ENCODE data around the gene SGPL1.

SGPL1 gene

DNA sequence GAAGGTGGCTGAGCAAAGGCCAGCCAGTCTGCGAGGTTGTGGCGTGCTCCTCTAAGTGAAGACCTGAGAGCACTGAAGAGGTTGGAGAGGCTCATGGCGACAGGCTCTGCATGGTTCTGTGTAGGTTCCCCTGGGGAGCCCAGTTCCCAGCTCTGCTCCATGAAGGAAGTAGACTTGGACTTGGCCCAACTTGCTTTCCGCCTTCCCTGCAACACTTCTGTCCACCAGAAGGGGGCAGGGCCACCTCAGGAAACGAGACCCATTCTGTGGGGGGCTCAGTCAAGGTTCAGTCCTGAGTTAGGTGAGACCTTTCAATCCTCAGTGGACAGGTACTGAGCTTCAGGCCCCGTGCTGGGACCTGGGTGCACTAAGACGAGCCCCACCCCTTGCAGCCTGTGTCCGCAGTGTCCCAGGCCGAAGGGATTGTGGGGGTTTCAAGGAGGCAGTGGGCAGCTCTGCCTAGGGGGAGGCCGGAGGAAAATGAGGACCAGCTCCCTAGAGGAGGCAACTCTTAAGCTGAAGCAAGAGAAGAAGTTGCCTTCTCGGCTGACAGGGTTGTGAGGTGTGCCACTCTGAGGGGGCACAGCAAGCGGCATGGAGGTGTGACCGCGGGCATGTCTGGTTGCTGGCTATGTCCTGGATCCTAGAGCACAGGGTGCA lies 87.6 kb downstream of the SGPL1 start:
- TF ChIP-seq TAF1 (IDR thresholded peaks at IDR 0.05; ENCODE audit: low read depth) (no peak), ZBTB7A (IDR thresholded peaks at IDR 0.05; ENCODE audit: low read depth) (0 out of 2 replicates have a peak, but pooled peaks have one; percentile 32), RAD21 (IDR thresholded peaks at IDR 0.05; ENCODE audit: low read depth) (peak; percentile 98), NFIC (IDR thresholded peaks at IDR 0.05) (peak; percentile 82), EGR1 (IDR thresholded peaks at IDR 0.05) (no peak), TEAD4 (IDR thresholded peaks at IDR 0.05) (no peak)

DNA sequence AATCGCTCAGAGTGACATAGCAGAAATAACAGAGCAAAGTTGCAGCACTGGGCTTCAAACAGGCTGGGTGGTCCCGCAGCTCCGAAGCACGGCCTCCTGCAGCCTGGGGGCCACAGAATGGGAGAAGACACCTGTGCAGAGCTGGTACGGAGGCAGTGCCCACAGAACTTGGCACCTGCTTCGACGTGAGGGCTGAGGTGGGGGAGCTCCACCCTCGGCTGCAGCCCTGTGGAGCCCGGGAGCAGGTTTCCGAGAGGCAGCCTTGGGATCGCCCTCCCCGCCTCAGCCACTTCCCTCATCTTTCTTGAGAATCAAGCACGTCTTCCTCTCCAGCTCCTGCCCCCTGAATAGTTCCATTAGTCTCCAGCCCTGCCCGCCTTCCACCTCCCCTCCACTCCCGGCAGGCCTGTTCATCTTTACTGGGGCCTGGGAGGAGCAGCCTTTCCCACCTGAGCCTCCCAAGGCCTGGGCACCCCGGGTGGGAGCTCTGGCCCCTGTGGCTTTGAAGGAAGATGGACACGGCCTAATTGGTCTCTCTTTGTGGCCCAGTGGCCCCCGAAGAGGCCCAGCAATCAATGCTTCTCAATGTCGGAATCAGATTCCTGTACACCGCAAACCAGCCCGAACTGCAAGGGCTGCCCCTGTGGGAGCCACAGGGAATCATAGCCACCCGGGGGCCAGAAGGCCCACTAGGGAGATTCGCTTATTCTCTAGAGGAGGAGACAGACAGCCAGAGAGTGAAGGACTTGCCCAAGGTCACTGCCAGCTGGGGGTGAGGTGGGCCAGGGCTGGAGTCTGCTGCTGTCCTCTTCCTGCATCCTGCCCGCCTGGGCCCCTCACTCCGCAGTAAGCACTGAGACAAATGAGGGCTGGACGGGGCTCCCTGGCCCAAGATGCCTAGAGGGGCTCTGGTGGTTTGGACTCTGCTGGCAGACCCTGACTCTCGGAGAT lies 89.6 kb downstream of the SGPL1 start:
- TF ChIP-seq, protein P1, sequence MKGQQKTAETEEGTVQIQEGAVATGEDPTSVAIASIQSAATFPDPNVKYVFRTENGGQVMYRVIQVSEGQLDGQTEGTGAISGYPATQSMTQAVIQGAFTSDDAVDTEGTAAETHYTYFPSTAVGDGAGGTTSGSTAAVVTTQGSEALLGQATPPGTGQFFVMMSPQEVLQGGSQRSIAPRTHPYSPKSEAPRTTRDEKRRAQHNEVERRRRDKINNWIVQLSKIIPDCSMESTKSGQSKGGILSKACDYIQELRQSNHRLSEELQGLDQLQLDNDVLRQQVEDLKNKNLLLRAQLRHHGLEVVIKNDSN (IDR thresholded peaks at IDR 0.05) = no peak
- TF ChIP-seq CREB1 (IDR thresholded peaks at IDR 0.05; ENCODE audit: low read depth) (no peak), RAD21 (IDR thresholded peaks at IDR 0.05; ENCODE audit: low read depth) (no peak), TEAD4 (IDR thresholded peaks at IDR 0.05) (no peak), TAF1 (IDR thresholded peaks at IDR 0.05; ENCODE audit: low read depth) (no peak), CEBPB (IDR thresholded peaks at IDR 0.05) (no peak), FOXM1 (IDR thresholded peaks at IDR 0.05; ENCODE audit: borderline replicate concordance, low read depth) (no peak), TCF12 (IDR thresholded peaks at IDR 0.05; ENCODE audit: low read depth) (no peak), EGR1 (IDR thresholded peaks at IDR 0.05) (no peak), EP300 (IDR thresholded peaks at IDR 0.05; ENCODE audit: borderline replicate concordance) (no peak), NFIC (IDR thresholded peaks at IDR 0.05) (no peak), YY1 (IDR thresholded peaks at IDR 0.05; ENCODE audit: low read depth) (no peak), ZBTB7A (IDR thresholded peaks at IDR 0.05; ENCODE audit: low read depth) (no peak)
- TF ChIP-seq, protein P2, sequence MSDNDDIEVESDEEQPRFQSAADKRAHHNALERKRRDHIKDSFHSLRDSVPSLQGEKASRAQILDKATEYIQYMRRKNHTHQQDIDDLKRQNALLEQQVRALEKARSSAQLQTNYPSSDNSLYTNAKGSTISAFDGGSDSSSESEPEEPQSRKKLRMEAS (IDR thresholded peaks at IDR 0.05) = no peak
- TF ChIP-seq, protein P3, sequence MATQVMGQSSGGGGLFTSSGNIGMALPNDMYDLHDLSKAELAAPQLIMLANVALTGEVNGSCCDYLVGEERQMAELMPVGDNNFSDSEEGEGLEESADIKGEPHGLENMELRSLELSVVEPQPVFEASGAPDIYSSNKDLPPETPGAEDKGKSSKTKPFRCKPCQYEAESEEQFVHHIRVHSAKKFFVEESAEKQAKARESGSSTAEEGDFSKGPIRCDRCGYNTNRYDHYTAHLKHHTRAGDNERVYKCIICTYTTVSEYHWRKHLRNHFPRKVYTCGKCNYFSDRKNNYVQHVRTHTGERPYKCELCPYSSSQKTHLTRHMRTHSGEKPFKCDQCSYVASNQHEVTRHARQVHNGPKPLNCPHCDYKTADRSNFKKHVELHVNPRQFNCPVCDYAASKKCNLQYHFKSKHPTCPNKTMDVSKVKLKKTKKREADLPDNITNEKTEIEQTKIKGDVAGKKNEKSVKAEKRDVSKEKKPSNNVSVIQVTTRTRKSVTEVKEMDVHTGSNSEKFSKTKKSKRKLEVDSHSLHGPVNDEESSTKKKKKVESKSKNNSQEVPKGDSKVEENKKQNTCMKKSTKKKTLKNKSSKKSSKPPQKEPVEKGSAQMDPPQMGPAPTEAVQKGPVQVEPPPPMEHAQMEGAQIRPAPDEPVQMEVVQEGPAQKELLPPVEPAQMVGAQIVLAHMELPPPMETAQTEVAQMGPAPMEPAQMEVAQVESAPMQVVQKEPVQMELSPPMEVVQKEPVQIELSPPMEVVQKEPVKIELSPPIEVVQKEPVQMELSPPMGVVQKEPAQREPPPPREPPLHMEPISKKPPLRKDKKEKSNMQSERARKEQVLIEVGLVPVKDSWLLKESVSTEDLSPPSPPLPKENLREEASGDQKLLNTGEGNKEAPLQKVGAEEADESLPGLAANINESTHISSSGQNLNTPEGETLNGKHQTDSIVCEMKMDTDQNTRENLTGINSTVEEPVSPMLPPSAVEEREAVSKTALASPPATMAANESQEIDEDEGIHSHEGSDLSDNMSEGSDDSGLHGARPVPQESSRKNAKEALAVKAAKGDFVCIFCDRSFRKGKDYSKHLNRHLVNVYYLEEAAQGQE (IDR thresholded peaks at IDR 0.05; ENCODE audit: low read depth) = no peak

DNA sequence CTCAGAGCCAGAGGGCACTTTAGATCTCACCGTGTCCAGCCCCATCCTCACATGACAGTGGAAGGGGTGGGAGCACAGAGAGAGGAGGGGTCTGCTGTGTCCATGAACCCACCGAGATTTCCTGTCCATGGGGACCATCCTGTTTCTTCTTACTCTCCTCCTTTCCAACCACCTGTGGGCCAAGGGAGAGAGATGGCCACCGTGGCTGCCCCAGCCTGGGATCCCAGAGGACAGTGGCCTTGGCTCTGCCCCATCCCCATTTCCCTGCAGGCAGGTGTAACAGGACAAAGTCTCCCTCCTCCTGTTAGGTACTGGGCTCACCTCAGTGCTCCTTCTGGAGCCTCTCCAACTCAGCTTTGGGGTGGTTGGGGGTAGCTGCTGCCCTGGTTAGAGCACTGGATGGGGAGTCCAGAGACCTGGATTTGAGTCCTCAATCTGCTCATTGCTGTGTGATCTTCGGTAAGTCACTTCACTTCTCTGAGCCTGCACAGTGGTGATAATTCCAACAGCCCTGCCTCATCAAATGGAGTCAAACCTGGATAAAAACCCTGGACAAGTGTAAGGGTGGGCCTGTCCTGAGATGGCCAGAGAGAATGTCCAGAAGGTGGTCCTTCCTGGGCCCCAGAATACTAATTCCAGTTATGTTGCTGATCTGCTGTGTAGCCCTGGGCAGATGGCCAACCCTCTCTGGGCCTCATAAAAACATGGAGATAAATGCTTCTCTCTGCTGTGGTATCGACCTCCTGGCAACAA lies 90.5 kb downstream of the SGPL1 start:
- TF ChIP-seq YY1 (IDR thresholded peaks at IDR 0.05; ENCODE audit: low read depth) (no peak), EGR1 (IDR thresholded peaks at IDR 0.05) (no peak), NFIC (IDR thresholded peaks at IDR 0.05) (no peak), FOXM1 (IDR thresholded peaks at IDR 0.05; ENCODE audit: borderline replicate concordance, low read depth) (no peak), CEBPB (IDR thresholded peaks at IDR 0.05) (no peak), ZBTB7A (IDR thresholded peaks at IDR 0.05; ENCODE audit: low read depth) (no peak), CREB1 (IDR thresholded peaks at IDR 0.05; ENCODE audit: low read depth) (no peak), RAD21 (IDR thresholded peaks at IDR 0.05; ENCODE audit: low read depth) (no peak), TAF1 (IDR thresholded peaks at IDR 0.05; ENCODE audit: low read depth) (no peak), EP300 (IDR thresholded peaks at IDR 0.05; ENCODE audit: borderline replicate concordance) (no peak), TEAD4 (IDR thresholded peaks at IDR 0.05) (no peak), TCF12 (IDR thresholded peaks at IDR 0.05; ENCODE audit: low read depth) (no peak)
- TF ChIP-seq, protein P3 (IDR thresholded peaks at IDR 0.05; ENCODE audit: low read depth) = no peak
- TF ChIP-seq, protein P1 (IDR thresholded peaks at IDR 0.05) = no peak
- TF ChIP-seq, protein P2 (IDR thresholded peaks at IDR 0.05) = no peak

DNA sequence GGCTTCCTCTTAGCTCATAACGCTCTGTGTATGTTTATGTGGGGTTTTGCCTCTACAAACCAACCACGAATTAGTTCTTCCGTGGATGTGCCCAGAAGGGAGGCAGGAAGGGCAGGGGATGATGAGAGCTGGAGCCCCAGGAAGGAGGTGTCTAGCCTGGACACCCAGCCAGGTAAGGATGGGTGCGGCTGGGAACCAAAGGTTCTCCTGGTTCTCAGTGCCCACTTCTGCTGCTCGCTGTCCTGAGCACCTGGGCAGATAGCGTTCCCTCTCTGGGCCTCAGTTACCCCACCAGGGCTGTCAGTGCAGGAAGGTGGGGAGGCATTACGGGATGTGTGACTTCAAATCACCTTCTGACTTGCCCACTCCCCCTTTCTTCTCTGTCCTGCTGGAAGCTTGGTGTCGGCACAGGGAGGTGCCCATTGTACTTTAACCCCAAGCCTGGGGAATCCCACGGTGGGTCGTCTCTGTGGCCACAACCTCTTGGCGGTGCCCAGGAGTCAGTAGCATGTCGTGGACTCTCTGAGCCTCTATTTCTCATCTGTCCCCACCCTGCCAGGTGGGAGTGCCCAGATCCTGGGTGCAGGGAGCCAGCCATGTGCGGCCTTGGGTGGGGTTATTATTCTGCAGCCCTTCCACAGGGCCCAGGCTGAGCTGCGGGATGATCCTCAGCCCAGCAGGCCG lies 91.3 kb downstream of the SGPL1 start:
- TF ChIP-seq NFIC (IDR thresholded peaks at IDR 0.05) = no peak
- no peak for TF ChIP-seq CREB1 (IDR thresholded peaks at IDR 0.05; ENCODE audit: low read depth)
- TF ChIP-seq ZBTB7A (IDR thresholded peaks at IDR 0.05; ENCODE audit: low read depth) = no peak
- TF ChIP-seq YY1 (IDR thresholded peaks at IDR 0.05; ENCODE audit: low read depth) = no peak
- no peak for TF ChIP-seq TEAD4 (IDR thresholded peaks at IDR 0.05)
- TF ChIP-seq, protein P2 (IDR thresholded peaks at IDR 0.05) = no peak
- no peak for TF ChIP-seq FOXM1 (IDR thresholded peaks at IDR 0.05; ENCODE audit: borderline replicate concordance, low read depth)
- TF ChIP-seq TCF12 (IDR thresholded peaks at IDR 0.05; ENCODE audit: low read depth) = no peak
- TF ChIP-seq TAF1 (IDR thresholded peaks at IDR 0.05; ENCODE audit: low read depth) = no peak
- TF ChIP-seq, protein P3 (IDR thresholded peaks at IDR 0.05; ENCODE audit: low read depth) = no peak
- TF ChIP-seq CEBPB (IDR thresholded peaks at IDR 0.05) = no peak
- TF ChIP-seq EP300 (IDR thresholded peaks at IDR 0.05; ENCODE audit: borderline replicate concordance) = no peak
- TF ChIP-seq EGR1 (IDR thresholded peaks at IDR 0.05) = no peak
- TF ChIP-seq RAD21 (IDR thresholded peaks at IDR 0.05; ENCODE audit: low read depth) = no peak
- TF ChIP-seq, protein P1 (IDR thresholded peaks at IDR 0.05) = no peak

All from Ishikawa (cell line).